Neural progenitor cell (in vitro differentiated cells): ENCODE results near the gene CRB2. TPM values are rescaled to one million over a fixed set of nuclear protein-coding genes. Genes with fewer than 3 reads are reported as not detected.

Source experiments
- DNase-seq: peaks from one replicate; pipeline ENCODE4 v3.0.0-alpha.2; 2016; ENCODE audit warnings: low spot score
- H2AFZ ChIP-seq: fragments of 200-600 bp; sonication (generic); replicated peaks from 2 replicates; pipeline ENCODE4 v1.6.1; 2016; ENCODE audit warnings: antibody characterized with exemption
- H3F3A ChIP-seq: fragments of 200-600 bp; sonication (generic); 2 replicates; pipeline ENCODE4 v1.6.1; 2016; ENCODE audit warnings: antibody characterized with exemption, low read depth
- H3K27ac ChIP-seq: fragments of 200-600 bp; sonication (generic); 2 replicates; pipeline ENCODE4 v1.5.1; 2016; ENCODE audit warnings: mild to moderate bottlenecking
- H3K27me3 ChIP-seq: fragments of 200-600 bp; sonication (generic); 2 replicates; pipeline ENCODE4 v1.6.1; 2016; ENCODE audit warnings: mild to moderate bottlenecking, moderate library complexity
- H3K36me3 ChIP-seq: fragments of 200-600 bp; sonication (generic); 2 replicates; pipeline ENCODE4 v1.5.1; 2016
- H3K4me1 ChIP-seq: fragments of 200-600 bp; sonication (generic); 2 replicates; pipeline ENCODE4 v1.6.1; 2016; ENCODE audit warnings: mixed run types
- H3K4me2 ChIP-seq: fragments of 200-600 bp; sonication (generic); 2 replicates; pipeline ENCODE4 v1.6.1; 2016
- H3K4me3 ChIP-seq: fragments of 200-600 bp; sonication (generic); 2 replicates; pipeline ENCODE4 v1.5.1; 2016
- H3K79me2 ChIP-seq: fragments of 200-600 bp; sonication (generic); 2 replicates; pipeline ENCODE4 v1.6.1; 2016; ENCODE audit warnings: low read depth
- H3K9ac ChIP-seq: fragments of 200-600 bp; sonication (generic); 2 replicates; pipeline ENCODE4 v1.6.1; 2016
- H3K9me3 ChIP-seq: fragments of 200-600 bp; sonication (generic); 2 replicates; pipeline ENCODE4 v1.5.1; 2016; ENCODE audit warnings: low read depth
- H4K20me1 ChIP-seq: fragments of 200-600 bp; sonication (generic); 2 replicates; pipeline ENCODE4 v1.6.1; 2016; ENCODE audit warnings: low read depth
- H3K27ac Mint-ChIP-seq: 3 replicates; pipeline ENCODE4 v1.8.0; 2021; ENCODE audit warnings: mixed read lengths
- H3K27me3 Mint-ChIP-seq: 2 replicates; pipeline ENCODE4 v1.8.0; 2022; ENCODE audit warnings: low read depth, mild to moderate bottlenecking, inconsistent platforms, moderate library complexity, mixed read lengths; ENCODE audit not compliant: insufficient read depth
- H3K36me3 Mint-ChIP-seq: 3 replicates; pipeline ENCODE4 v1.8.0; 2021; ENCODE audit warnings: mixed read lengths
- H3K4me1 Mint-ChIP-seq: 3 replicates; pipeline ENCODE4 v1.8.0; 2021; ENCODE audit warnings: mixed read lengths
- H3K4me3 Mint-ChIP-seq: 3 replicates; pipeline ENCODE4 v1.8.0; 2021; ENCODE audit warnings: mild to moderate bottlenecking, moderate library complexity, mixed read lengths
- H3K9me3 Mint-ChIP-seq: 3 replicates; pipeline ENCODE4 v1.8.0; 2020; ENCODE audit warnings: mixed read lengths
- CTCF ChIP-seq: fragments of 200-600 bp; sonication (generic); IDR thresholded peaks from 2 replicates; pipeline ENCODE4 v1.5.1; 2017; ENCODE audit warnings: antibody characterized with exemption, mild to moderate bottlenecking
- EZH2 ChIP-seq: fragments of 200-600 bp; sonication (generic); IDR thresholded peaks from 2 replicates; pipeline ENCODE4 v1.6.1; 2017; ENCODE audit warnings: antibody characterized with exemption, mild to moderate bottlenecking, moderate library complexity
- EZH2phosphoT487 ChIP-seq: fragments of 200-600 bp; sonication (generic); IDR thresholded peaks from 2 replicates; pipeline ENCODE4 v1.6.1; 2017; ENCODE audit warnings: antibody characterized with exemption
- total RNA-seq: library from RNA; depleted of rRNA; stranded (reverse); fragments of >200 nt; gene quantifications from 2 replicates; pipeline ENCODE4 v1.2.3, GENCODE V29; 2015; ENCODE audit warnings: low replicate concordance

Gene CRB2
- total RNA-seq, 1 donor from 2014 or later = 18.5 TPM

GRCh38 chr9:123400926-123401503 is 45.0 kb downstream of the CRB2 start:
- Mint-ChIP-seq H3K4me1 (peaks cover 29% of the 10 kb centered on the region), H3K27me3 (peaks cover 2% of the 10 kb centered on the region), H3K36me3 (no peaks in the 10 kb centered on the region), H3K27ac (no peak overlapping the region), H3K9me3 (no peaks in the 10 kb centered on the region), H3K4me3 (no peak overlapping the region)
- H4K20me1 ChIP-seq = peaks cover 21% of the 10 kb centered on the region
- TF ChIP-seq CTCF (no peak), EZH2 (no peak), EZH2phosphoT487 (no peak)
- H3K27me3 ChIP-seq = peaks cover under 1% of the 10 kb centered on the region
- H3K36me3 ChIP-seq = no peaks in the 10 kb centered on the region
- no peaks in the 10 kb centered on the region for H3K9me3 ChIP-seq
- H3K4me2 ChIP-seq = no peak overlapping the region
- H2AFZ ChIP-seq = no peak overlapping the region
- no peak overlapping the region for H3K9ac ChIP-seq
- no peak overlapping the region for H3K4me3 ChIP-seq
- H3K4me1 ChIP-seq = peaks cover 22% of the 10 kb centered on the region
- H3K27ac ChIP-seq = no peak overlapping the region
- no peak for DNase-seq
- peaks cover 22% of the 10 kb centered on the region for H3F3A ChIP-seq
- H3K79me2 ChIP-seq = no peaks in the 10 kb centered on the region

GRCh38 chr9:123401879-123402513 is 46.0 kb downstream of the CRB2 start:
- Histone ChIP-seq H3K9ac (no peak overlapping the region), H3K27me3 (peaks cover 7% of the 10 kb centered on the region), H2AFZ (no peak overlapping the region), H3K9me3 (no peaks in the 10 kb centered on the region), H3F3A (peaks cover 31% of the 10 kb centered on the region), H3K4me2 (no peak overlapping the region), H3K27ac (no peak overlapping the region), H3K79me2 (no peaks in the 10 kb centered on the region), H4K20me1 (peaks cover 30% of the 10 kb centered on the region), H3K4me1 (peaks cover 32% of the 10 kb centered on the region), H3K36me3 (no peaks in the 10 kb centered on the region), H3K4me3 (no peak overlapping the region)
- no peak for TF ChIP-seq EZH2
- no peak for TF ChIP-seq EZH2phosphoT487
- peak; percentile 88 for TF ChIP-seq CTCF
- Mint-ChIP-seq H3K36me3 (no peaks in the 10 kb centered on the region), H3K4me3 (peak overlapping the region; percentile 11), H3K27ac (no peak overlapping the region), H3K27me3 (peaks cover 1% of the 10 kb centered on the region), H3K4me1 (peaks cover 34% of the 10 kb centered on the region), H3K9me3 (no peaks in the 10 kb centered on the region)
- DNase-seq = peak; percentile 73

- H3K4me2 ChIP-seq = peak overlapping the region; percentile 33
- no peaks in the 10 kb centered on the region for H3K36me3 ChIP-seq
- H3K9ac ChIP-seq = no peak overlapping the region
- peaks cover 7% of the 10 kb centered on the region for H3K27me3 ChIP-seq
- Mint-ChIP-seq H3K36me3 (no peaks in the 10 kb centered on the region), H3K4me1 (peaks cover 43% of the 10 kb centered on the region), H3K27ac (no peak overlapping the region), H3K9me3 (no peaks in the 10 kb centered on the region), H3K27me3 (no peaks in the 10 kb centered on the region), H3K4me3 (no peak overlapping the region)
- H3F3A ChIP-seq = peaks cover 40% of the 10 kb centered on the region
- no peaks in the 10 kb centered on the region for H3K79me2 ChIP-seq
- no peaks in the 10 kb centered on the region for H3K9me3 ChIP-seq
- H3K4me1 ChIP-seq = peaks cover 42% of the 10 kb centered on the region
- DNase-seq = peak; percentile 44
- H2AFZ ChIP-seq = no peak overlapping the region
- no peak overlapping the region for H3K27ac ChIP-seq
- TF ChIP-seq CTCF (no peak), EZH2 (no peak), EZH2phosphoT487 (no peak)
- peaks cover 41% of the 10 kb centered on the region for H4K20me1 ChIP-seq
- H3K4me3 ChIP-seq = no peak overlapping the region
These were observed 47.0 kb downstream of the CRB2 start for GRCh38 chr9:123402981-123403509.
